Stimulated activated CD8-positive, alpha-beta memory T cell treated with anti-CD3 and anti-CD28 coated beads, Interleukin-2, amount 100 ng/mL, for 48 hours (primary cell): ENCODE results near the gene MCM3AP.

Experiments used
- DNase-seq, 2 donors: peaks; one replicate each; pipeline ENCODE4 v3.0.0-alpha.2; 2020; ENCODE audit warnings: low read depth in 2 of 2

Gene MCM3AP

GRCh38 chr21:46218906-46219590 lies 66.4 kb downstream of the MCM3AP start:
- no peak for DNase-seq

DNA sequence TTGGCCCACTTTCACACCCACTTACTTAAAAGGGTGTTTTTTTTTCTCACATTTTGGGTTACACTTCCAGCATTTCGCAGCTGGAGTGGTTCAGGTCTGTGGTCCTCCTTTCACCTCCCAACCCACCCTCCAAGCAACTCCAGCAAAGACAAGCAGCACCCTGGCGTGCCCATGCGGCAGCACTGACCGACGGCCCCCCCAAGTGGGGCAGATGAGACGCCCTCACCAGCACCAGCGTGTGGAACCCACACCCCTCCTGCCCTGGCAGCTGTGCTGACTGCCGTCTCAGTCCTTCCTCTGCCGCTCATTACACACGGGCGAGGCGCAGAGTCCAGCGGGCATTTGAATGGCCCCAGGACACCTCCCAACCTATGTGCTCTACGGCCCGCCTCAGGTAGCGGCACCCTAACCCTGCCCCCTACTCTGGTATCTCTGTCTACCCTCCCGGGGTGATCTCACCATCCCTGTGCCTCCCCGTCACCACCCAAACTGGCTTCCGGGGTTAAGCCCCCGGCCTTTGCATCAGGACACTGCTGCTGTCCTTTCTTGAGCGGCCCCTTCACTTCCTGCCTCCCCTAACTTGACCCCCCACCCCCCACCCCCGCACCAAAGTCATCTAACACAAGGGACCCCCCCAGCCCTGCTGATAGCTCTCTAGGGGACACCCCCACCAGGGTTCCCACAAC lies 67.8 kb downstream of the MCM3AP start:
- DNase-seq = no peak

DNA sequence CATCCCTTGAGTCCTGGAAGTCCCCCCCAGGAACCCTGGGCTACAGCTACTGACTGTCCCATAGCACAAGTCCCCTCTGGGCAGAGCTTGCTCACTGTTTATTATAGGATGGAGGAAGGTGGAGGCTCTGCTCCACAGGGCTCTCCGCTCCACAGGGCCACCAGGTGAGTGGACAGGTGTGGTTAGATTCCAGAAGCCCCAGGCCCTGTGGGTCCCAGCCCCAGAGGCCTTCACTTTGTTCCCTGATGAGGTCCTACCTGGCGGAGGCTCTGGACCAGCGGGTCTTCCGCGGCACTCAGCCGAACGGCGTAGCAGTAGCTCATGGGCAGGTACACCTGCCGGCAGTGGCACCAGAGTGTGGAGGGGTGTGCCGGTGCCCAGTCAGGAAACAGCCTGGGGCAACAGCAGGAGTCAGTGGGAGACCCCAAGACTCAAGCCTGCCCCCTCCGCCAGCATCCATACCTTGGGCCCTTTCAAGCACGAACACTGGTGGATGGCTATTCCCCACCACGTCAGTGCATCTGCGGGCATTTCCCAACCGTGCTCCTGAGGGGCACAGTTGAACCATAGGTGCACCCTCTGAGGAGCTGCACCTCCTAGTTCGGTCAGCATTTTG lies 69.2 kb downstream of the MCM3AP start:
- DNase-seq = no peak

GRCh38 chr21:46215436-46216131 lies 69.8 kb downstream of the MCM3AP start:
- DNase-seq = no peak

- DNase-seq = no peak
Measured at GRCh38 chr21:46214478-46215340, 70.7 kb downstream of the MCM3AP start.

- no peak for DNase-seq
Measured at GRCh38 chr21:46213620-46214286, 71.7 kb downstream of the MCM3AP start.

DNA sequence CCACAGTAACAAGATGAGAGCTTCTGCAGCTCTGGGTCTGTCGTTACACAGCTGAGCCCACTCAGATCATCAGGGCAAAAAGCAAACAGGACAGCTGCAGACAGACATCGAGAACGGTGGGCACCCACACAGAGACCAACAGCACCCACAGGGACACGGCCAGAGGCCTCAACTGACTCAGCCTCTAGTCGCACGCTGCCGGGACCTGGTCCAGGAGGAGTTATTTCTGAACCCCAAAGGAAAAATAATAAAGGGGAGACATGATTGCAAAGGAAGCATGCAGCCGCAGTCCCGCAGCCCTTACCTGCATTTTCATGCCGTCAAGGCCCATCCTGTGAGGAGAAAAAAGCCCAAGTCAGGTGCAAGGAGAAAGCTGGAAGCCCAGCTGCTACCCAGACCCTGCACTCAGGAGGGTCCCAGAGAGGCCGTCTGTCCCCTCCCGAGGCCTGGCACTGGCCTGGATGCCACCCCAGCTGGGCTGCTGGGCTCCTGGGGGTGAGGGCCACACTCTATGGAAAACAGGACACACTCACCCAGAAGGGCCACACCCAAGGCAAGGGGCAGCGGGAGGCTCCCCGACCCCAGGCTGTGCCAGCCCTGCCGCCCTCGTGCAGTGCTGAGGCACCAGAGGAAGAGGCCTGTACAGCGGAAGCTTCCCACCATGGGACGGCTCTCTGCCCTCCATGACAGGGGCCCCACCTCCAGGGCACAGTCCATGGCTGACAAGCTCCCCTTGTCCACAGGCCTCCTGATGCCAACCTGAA lies 72.5 kb downstream of the MCM3AP start:
- no peak for DNase-seq

GRCh38 chr21:46211786-46212720 lies 73.4 kb downstream of the MCM3AP start:
- no peak for DNase-seq

GRCh38 chr21:46211376-46211775 lies 74.0 kb downstream of the MCM3AP start:
- DNase-seq = no peak

DNA sequence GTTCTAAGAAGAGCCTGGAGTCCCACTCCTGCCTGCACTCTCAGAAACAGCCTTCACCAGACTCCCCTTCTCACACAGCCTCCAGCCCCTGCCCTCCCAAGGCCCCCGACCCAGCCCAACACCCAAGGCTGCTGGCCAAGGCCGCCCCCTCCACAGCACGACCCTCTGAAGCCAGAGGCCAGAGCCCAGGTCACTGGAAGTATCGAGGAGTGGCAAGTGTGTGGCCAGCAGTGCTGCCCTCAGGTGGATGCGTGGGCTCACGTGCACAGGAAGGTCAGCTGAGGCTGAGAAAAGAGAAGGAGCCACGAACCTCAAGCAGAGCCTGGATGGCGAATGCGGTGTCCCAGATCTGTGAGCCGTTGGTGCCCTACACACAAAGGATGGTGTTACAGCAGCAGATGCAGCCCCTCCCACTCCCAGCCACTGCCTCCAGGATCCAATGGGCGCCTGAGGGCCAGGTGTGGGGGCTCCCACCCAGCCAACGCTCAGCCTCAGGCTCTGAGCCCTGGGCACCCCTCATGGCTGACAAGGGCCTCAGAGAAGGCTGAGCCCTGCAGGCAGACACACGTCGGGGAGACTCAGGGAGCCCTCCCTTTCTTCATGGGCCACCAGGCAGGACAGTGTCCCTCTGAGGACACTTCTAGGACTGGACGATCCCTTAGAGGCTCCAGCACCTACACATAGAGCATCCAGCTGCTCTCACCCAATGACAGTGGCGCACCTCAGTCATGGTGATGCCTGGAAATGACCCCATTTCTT lies 74.9 kb downstream of the MCM3AP start:
- no peak for DNase-seq

DNA sequence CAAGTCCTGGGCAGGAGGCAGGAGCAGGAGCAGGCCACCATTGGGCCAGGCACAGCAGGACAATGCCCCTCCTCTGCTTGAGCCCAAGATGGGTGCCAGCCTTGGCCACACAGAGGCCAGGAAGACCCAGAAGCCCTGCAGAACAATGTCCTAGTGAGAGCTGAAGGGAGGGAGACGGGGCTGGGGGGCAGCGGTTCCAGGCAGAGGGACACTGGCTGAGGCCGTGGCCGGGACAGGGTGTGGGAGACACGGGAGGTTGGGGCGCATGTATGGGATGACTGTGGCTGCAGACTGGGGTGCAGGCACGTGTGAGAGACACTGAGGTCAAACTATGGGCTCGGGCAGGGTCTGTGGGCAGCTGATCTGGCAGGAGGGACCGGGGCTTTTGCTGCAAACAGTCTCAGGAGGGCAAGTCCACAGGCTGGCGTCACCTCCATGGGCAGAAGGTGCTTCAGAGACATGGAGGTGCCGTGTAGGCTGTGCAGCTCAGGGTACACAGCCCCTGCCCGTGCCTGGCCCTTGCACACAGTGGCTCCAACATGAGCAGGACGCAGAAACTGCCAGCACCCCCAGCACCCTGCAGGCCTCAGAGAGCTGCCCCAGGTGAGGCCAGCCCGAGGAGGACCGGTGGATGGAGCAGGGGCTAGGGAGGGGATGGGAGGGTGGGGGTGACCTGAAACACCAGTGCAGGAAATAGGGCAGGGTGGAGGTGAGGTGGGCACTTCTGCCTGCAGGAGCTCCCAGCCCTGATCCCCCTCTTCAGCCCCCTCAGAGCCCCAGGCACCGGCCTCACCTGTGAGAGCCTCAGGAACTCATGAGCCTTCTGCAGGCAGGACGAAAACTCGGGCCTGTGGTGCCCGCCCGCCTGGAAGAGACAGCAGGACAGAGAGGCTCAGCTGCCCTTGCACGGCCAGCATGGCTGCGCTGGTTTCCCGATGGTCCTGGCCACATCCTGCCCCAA lies 76.4 kb downstream of the MCM3AP start:
- no peak for DNase-seq

DNA sequence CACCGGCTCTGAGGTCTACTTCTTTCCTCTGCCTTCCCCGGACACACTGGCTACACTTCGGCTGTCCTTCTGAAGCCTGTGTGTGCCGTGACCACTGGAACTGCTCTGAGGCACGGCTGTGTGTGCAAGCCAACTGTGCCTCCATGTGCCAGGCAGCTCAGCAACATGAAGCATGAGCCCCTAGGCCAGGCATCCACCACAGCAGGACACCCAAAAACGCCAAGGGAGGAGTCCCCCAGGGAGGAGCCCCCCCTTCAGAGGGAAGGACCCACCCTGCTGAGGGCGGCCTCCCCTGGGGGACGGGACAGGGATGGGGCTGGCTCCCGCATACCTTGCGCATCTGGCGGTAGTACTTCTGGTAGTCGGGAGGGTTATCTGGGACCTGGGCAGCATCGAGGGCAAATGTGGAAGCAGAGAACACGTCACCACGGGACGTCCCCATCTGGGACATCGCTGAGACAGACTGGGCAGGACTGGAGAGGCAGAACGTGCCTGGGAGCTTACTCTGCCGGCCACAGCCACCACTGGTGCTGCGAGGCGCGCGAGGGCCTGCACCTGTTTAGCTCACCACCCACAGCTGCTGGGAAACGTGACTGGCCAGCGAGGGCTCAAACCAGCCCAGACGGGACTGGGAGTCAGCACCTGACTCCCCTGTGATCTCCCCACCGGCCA lies 77.4 kb downstream of the MCM3AP start:
- no peak for DNase-seq

- DNase-seq = no peak
Measured at GRCh38 chr21:46207006-46207919, 78.1 kb downstream of the MCM3AP start.

- DNase-seq = no peak
Measured at GRCh38 chr21:46206163-46207005, 79.0 kb downstream of the MCM3AP start.

- no peak for DNase-seq
Measured at GRCh38 chr21:46205766-46206162, 79.6 kb downstream of the MCM3AP start.
